ENCODE measurements around the gene SCAF1. TPM values are rescaled to one million over a fixed set of nuclear protein-coding genes. Genes with fewer than 3 reads are reported as not detected.
"Not testable (repeated sequence)": the region's sequence is repeated elsewhere in the genome, so short reads cannot be mapped to it uniquely, and the experiment has no call there.

The SCAF1 gene
- polyA plus RNA-seq, 1 donor, result 36.4 TPM

- DNase-seq, result no peak
Observed at GRCh38 chr19:49616532-49616931, 25.5 kb upstream of the SCAF1 start.

DNA sequence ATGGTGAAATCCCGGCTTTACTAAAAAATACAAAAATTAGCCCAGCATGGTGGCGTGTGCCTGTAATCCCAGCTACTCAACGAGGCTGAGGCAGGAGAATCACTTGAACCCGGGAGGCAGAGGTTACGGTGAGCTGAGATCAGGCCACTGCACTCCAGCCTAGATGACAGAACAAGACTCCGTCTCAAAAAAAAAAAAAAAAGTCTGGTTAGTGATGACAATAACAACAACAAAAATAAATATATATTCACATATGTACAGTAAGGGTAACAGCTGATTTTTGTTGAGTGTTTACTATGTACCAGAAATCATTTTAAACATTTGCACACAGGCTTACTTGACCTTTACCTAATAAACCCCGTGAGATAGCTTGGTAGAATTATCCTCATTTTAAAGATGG is 25.1 kb upstream of the SCAF1 start:
- DNase-seq, result no peak

DNA sequence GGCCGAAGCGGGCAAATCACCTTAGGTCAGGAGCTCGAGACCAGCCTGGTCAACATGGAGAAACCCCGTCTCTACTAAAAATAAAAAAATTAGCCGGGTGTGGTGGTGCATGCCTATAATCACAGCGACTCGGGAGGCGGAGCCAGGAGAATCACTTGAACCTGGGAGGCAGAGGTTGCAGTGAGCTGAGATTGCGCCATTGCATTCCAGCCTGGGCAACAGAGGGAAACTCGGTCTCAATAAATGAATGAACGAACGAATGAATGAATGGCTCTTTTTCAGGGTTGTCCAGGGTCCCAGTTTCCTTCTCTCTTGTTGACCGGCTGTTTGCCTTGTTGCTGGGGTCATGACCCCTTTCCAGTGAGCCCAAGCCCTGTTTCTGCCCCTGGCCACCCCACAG is 24.1 kb upstream of the SCAF1 start:
- not testable (repeated sequence) for DNase-seq

DNA sequence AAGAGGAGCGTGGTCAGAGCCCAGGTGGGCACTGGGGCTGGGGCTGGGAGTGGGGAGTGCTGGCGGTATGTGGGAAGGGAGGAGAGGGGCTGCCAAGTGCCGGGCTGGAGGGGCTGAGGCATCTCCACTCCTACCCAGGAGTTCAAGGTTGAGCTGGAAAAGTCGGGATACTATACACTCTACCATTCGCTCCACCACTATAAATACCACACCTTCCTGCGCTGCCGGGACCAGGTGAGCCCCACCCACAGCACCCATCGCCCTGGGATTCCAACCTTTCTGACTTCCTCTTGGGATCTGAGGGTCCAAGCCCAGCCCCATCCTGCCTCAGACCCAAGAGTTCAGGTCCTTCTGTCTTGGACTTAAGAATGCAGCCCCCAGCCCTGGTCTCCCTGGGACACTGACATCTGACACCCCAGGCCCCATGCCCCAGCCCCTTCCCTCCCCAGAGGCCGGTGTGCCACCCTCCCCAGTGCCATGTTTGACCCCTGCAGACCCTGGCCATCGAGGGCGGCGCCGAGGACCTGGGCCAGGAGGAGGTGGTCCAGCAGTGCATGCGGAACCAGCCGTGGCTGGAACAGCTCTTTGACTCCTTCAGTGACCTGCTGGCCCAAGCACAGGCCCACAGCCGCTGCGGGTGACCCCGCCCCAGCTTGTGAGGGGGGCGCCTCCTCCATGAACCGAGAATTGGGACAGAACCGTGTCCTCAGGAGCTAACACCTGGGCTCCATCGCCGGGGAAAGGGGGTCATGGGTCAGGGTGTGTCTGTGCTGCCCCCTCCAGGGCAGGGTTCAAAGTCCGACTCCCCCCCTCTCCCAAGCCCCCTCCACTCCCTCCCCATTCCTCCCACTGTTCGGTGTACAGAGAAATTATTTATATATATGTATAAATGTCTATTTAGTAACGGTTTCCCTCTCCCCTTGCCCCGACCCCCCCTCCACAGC is 16.8 kb upstream of the SCAF1 start:
- DNase-seq, result no peak

GRCh38 chr19:49626226-49626625 is 15.8 kb upstream of the SCAF1 start:
- no peak for DNase-seq

DNA sequence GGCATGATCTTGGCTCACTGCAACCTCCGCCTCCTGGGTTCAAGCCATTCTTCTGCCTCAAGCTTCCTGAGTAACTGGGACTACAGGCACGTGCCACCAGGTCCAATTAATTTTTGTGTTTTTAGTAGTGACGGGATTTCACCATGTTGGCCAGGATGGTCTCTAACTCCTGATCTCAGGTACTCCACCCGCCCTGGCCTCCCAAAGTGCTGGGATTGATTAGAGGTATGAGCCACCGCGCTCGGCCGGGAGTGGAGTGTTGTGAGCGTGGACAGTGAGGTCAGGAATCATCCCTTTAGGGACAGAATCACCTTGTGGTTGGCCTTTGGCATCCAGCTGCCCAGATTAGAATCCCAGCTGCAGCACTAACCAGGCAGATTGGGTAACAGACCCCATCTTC is 12.3 kb upstream of the SCAF1 start:
- DNase-seq, result no peak

GRCh38 chr19:49631014-49631588 is 10.9 kb upstream of the SCAF1 start:
- DNase-seq, result no peak

- DNase-seq, result no peak
Observed at GRCh38 chr19:49631610-49632192, 10.3 kb upstream of the SCAF1 start.

- DNase-seq, result no peak
Observed at GRCh38 chr19:49632576-49632975, 9.4 kb upstream of the SCAF1 start.

GRCh38 chr19:49633273-49633672 is 8.7 kb upstream of the SCAF1 start:
- DNase-seq, result not testable (repeated sequence)

DNA sequence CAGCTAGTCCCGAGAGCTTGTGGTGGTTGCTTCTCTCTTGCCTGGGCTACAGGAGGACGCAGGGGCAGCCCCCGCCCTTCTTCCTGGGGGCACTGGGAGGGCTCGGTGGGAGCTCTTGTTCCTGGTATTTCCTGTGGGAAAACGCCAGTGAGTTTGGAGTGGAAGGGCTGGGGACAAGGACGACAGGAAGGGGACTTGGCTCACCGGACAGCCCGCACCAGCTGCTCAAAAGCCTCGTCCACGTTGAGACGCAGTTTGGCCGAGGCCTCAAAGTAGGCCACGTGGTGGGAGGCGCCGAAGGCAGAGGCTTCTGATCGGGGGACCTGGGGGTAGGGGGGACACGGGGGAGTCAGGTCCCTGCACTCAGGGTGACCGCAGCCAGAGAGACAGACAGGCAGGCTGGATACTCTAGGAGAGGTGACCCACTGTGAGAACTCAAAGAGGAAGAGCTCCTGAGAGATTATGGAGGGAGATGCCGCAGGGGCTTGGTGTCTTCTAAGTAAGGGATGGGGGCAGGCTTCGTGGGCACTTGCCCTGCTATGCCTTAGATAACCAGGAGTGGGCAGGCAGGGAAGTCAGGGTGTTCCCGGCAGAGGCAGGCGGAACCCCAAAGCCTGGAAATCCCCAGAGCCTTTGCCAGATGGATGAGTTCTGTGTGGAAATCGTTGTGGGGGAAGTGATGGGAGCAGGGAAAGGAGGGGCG is 6.3 kb upstream of the SCAF1 start:
- no peak for DNase-seq

DNA sequence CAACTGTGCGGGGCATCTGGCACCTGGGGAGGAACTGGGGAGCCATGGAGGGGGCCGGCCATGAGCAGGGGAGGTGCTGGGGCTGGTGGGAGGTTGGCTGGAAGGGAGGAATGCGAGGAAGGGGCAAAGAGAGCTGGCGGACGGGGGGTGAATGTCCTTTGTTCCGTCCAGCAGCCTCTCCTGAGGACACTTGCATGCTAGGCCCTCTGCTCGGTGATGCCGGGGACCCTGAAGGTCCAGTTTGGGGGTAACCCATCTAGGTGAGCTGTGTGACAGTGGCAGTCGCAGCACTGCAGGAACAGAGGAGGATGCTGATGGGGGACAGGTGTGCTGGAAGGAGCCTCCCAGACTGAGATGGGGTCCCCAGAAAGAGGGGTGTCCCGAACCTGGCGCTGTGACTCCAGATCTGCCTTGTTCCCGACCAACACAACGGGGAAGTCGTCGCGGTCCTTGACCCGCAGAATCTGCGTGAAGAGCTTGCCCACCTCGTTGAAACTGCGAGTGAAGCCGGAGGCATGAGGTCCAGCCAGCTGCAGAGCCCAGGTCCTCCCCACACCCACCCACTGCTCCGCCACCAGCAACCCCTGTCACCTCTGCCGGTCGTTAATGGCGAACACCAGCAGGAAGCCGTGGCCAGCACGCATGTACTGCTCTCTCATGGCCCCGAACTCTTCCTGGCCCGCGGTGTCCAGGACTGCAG is 5.6 kb upstream of the SCAF1 start:
- no peak for DNase-seq

DNA sequence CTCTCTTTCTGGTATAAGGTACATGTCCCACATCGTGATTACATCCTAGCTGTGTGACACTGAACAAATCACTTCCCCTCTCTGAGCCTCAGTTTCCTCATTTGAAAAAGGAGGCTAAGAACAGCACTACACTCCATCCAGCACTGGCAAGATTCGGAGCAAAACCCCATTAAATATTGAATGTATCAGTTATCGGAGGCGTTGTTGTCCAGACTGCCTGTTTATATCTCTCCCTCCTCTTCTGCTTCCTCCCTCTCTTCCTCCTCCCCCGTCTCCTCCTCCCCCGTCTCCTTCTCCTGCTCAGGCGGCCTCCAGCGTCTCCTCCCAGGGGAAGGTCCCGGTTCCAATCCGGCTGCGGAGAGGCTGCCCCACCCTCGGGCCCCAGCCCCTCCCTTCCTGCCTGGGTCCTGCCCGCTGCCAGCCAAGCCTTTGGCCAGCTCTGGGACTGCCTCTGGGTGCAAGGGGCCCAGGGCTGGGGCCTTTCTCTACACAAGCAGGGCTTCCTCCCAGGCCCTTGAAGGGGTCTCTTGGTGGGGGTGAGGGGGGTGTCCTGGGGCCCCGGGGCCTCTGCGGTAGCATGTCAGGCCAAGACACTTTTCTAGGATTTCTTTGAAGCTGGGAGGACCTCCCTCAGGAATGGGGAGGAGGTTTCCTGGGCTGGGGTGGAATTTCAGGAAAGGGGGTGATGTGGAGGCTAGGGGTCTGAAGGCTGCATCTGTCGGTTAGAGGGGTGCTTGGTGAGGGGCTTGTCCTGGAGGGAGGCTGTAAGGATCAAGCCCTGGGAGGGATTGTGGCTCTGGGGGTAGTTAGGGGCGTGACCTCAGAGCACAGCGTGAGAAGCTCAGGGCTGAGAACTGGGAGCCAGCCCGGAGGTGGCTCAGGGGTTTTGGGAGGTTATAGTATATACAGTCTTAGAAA is 3.9 kb upstream of the SCAF1 start:
- DNase-seq, result peak; percentile 63

GRCh38 chr19:49639401-49640112 is 2.5 kb upstream of the SCAF1 start:
- DNase-seq, result peak; percentile 29

- peak; percentile 100 for DNase-seq
Observed at GRCh38 chr19:49640113-49640898, 1.7 kb upstream of the SCAF1 start, which contains the start of gene RRAS. RRAS (minus strand) TSS chr19:49640143; CDS start chr19:49640098, 45 bp downstream.

DNA sequence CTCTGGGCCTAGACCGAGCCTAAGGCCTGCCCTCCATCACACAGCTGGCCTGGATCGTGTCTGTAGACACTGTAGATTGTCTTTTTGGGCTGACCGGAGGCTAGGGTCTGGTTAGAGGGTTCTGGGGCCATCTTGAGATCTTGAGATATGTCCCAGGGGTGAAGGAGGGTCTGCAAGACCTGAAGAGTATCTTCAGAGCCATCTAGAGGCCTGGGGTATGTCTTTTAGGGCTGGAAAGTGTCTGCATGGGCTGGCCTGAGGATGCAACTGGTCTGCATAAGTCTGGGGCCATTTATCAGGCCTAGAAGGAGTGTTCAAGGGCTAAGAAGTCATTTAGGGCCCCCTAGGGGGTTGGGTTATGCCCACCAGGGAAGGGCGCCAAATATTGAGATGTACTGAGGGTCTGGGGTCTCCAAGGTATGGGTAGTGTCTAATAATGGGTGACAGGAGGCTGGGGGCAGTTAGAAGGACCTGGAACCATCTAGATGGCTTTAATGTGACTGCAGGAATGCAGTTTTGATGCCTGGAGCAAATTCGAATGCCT is 555 bp downstream of the SCAF1 start:
- no peak for DNase-seq

DNA sequence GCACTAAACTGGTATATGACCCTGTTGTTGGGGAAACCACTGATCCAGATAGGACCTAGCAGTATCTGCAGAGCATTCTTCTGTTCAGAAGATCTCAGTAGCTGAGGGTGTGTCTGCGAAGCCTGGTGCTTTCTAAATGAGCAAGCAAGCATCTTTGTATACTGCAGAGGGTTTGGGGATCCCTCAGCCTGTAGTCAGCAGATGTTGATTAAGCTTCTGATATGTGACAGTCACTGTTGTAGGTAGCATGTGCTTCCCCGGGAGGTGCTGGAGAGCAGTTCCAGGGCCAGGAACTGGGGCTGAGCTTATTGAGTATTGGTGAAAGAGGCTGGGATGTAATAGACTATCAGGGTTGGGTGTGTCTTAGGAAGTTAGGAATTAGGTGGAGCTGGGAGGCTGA is 1.5 kb downstream of the SCAF1 start:
- no peak for DNase-seq

DNA sequence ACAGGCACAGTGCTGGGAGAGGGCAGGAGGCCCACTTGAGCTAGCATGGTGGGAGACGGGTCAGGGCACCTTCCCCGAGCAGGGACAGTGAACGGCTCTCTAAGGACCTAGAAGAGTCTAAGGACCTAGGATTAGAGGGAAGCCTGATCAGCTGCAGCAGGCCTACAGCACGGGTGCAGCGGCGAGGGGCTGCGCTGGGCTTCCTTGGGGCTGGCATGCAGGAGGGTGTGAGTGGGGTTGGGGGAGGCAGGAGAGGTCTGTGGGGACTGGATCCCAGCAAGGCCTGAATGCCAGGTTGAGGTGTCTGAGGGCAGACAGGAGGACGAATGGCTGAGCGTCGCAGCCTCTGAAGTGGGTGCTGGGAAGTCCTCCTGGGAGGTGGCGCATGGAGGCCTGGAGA is 3.6 kb downstream of the SCAF1 start:
- DNase-seq, result no peak

GRCh38 chr19:49645995-49646394 is 4.0 kb downstream of the SCAF1 start:
- DNase-seq, result no peak
